Skin of body (tissue), 2 donors: Measurements from ENCODE around the gene ABCC12. TPM values are rescaled to one million over a fixed set of nuclear protein-coding genes. Genes with fewer than 3 reads are reported as not detected.

ENCODE experiments used
- DNase-seq: peaks from one replicate; lab custom pipeline; 2025; lab: John Stamatoyannopoulos, UW
- total RNA-seq: library from RNA; depleted of rRNA; stranded (reverse); fragments of >200 nt; gene quantifications from one replicate; pipeline ENCODE4 v1.2.3, GENCODE V29; 2014

ABCC12 gene
- total RNA-seq, 1 donor from 2014 or later: 0.10 TPM

GRCh38 chr16:48132696-48133095 is 23.1 kb downstream of the ABCC12 start:
- no peak for DNase-seq

GRCh38 chr16:48131201-48131935 is 24.4 kb downstream of the ABCC12 start:
- DNase-seq: no peak

GRCh38 chr16:48129926-48130325 is 25.9 kb downstream of the ABCC12 start:
- no peak for DNase-seq

- no peak for DNase-seq
Measured at GRCh38 chr16:48128769-48129168, 27.0 kb downstream of the ABCC12 start.

- no peak for DNase-seq
Measured at GRCh38 chr16:48126801-48127644, 28.8 kb downstream of the ABCC12 start.

- no peak for DNase-seq
Measured at GRCh38 chr16:48125888-48126287, 29.9 kb downstream of the ABCC12 start.

GRCh38 chr16:48124266-48124665 is 31.5 kb downstream of the ABCC12 start:
- no peak for DNase-seq

GRCh38 chr16:48123104-48123788 is 32.5 kb downstream of the ABCC12 start:
- no peak for DNase-seq

- no peak for DNase-seq
Measured at GRCh38 chr16:48121276-48121675, 34.5 kb downstream of the ABCC12 start.

GRCh38 chr16:48118841-48119240 is 37.0 kb downstream of the ABCC12 start:
- no peak for DNase-seq

- DNase-seq: no peak
Measured at GRCh38 chr16:48117217-48118105, 38.3 kb downstream of the ABCC12 start.

- DNase-seq: no peak
Measured at GRCh38 chr16:48115299-48115698, 40.5 kb downstream of the ABCC12 start.

- no peak for DNase-seq
Measured at GRCh38 chr16:48114410-48114809, 41.4 kb downstream of the ABCC12 start.

GRCh38 chr16:48113471-48113870 is 42.3 kb downstream of the ABCC12 start:
- DNase-seq: no peak

GRCh38 chr16:48113001-48113400 is 42.8 kb downstream of the ABCC12 start:
- no peak for DNase-seq

- no peak for DNase-seq
Measured at GRCh38 chr16:48112600-48112999, 43.2 kb downstream of the ABCC12 start.

- DNase-seq: no peak
Measured at GRCh38 chr16:48110982-48111381, 44.8 kb downstream of the ABCC12 start.

GRCh38 chr16:48110000-48110399 is 45.8 kb downstream of the ABCC12 start:
- no peak for DNase-seq

GRCh38 chr16:48109475-48109874 is 46.3 kb downstream of the ABCC12 start:
- no peak for DNase-seq

- no peak for DNase-seq
Measured at GRCh38 chr16:48106446-48106845, 49.3 kb downstream of the ABCC12 start.
